WTC11 (cell line): ENCODE results near the gene FAM53B. TPM values are rescaled to one million over a fixed set of nuclear protein-coding genes. Genes with fewer than 3 reads are reported as not detected.

Source experiments
- ATAC-seq: fragments of 200-7000 bp; cut with Tn5 transposase; 2 replicates; pipeline ENCODE4 v1.10.0; 2021; ENCODE audit warnings: mild to moderate bottlenecking, moderate library complexity
- CTCF ChIA-PET: fragments of 300-600 bp; sonication (Branson Sonifier 250); formaldehyde crosslinking; loops from one replicate; lab custom pipeline; 2021; ENCODE audit warnings: antibody characterized with exemption; lab: Charles Lee
- POLR2A ChIA-PET: fragments of 350-600 bp; sonication (Branson Sonifier 250); formaldehyde crosslinking; loops from one replicate; lab custom pipeline; 2021; ENCODE audit warnings: antibody characterized with exemption; lab: Charles Lee
- DNase-seq: peaks from one replicate; pipeline ENCODE4 v3.0.0; 2021; ENCODE audit warnings: low spot score
- H3K27ac Mint-ChIP-seq: 2 replicates; pipeline ENCODE4 v1.8.0; 2021; ENCODE audit warnings: mixed read lengths
- H3K27me3 Mint-ChIP-seq: 2 replicates; pipeline ENCODE4 v1.8.0; 2021; ENCODE audit warnings: low read depth, mild to moderate bottlenecking, moderate library complexity, mixed read lengths
- H3K36me3 Mint-ChIP-seq: 2 replicates; pipeline ENCODE4 v1.8.0; 2021; ENCODE audit warnings: mixed read lengths
- H3K4me1 Mint-ChIP-seq: 2 replicates; pipeline ENCODE4 v1.8.0; 2022; ENCODE audit warnings: mixed read lengths
- H3K4me3 Mint-ChIP-seq: 2 replicates; pipeline ENCODE4 v1.8.0; 2021; ENCODE audit warnings: mild to moderate bottlenecking, moderate library complexity, mixed read lengths
- H3K9me3 Mint-ChIP-seq: 2 replicates; pipeline ENCODE4 v1.8.0; 2021; ENCODE audit warnings: mixed read lengths
- ATF1 ChIP-seq: sonication (generic); formaldehyde crosslinking; IDR thresholded peaks from 2 replicates; pipeline ENCODE4 v1.8.1; 2023; ENCODE audit warnings: mild to moderate bottlenecking, moderate library complexity, missing genetic modification reagents
- CREM ChIP-seq: sonication (generic); formaldehyde crosslinking; IDR thresholded peaks from 2 replicates; pipeline ENCODE4 v1.8.1; 2022; ENCODE audit warnings: mild to moderate bottlenecking, missing genetic modification reagents, moderate library complexity
- ETV6 ChIP-seq: sonication (generic); formaldehyde crosslinking; IDR thresholded peaks from 2 replicates; pipeline ENCODE4 v1.8.1; 2022; ENCODE audit warnings: mild to moderate bottlenecking, missing genetic modification reagents
- IRF2 ChIP-seq: sonication (generic); formaldehyde crosslinking; IDR thresholded peaks from 2 replicates; pipeline ENCODE4 v1.8.0; 2022; ENCODE audit warnings: low read depth, missing genetic modification reagents, borderline replicate concordance
- NFE2L1 ChIP-seq: sonication (generic); formaldehyde crosslinking; IDR thresholded peaks from 2 replicates; pipeline ENCODE4 v1.8.1; 2023; ENCODE audit warnings: missing genetic modification reagents
- PRRX2 ChIP-seq: fragments of 250-450 bp; sonication (Bioruptor Pico); IDR thresholded peaks from 2 replicates; pipeline ENCODE4 v1.8.0; 2021; ENCODE audit warnings: mild to moderate bottlenecking
- TEAD4 ChIP-seq: sonication (generic); formaldehyde crosslinking; IDR thresholded peaks from 2 replicates; pipeline ENCODE4 v1.8.0; 2022; ENCODE audit warnings: mild to moderate bottlenecking, missing genetic modification reagents
- ZNF232 ChIP-seq: sonication (generic); formaldehyde crosslinking; IDR thresholded peaks from 2 replicates; pipeline ENCODE4 v1.8.0; 2022; ENCODE audit warnings: mild to moderate bottlenecking, missing genetic modification reagents
- total RNA-seq: library from RNA; stranded (reverse); gene quantifications from 3 replicates; pipeline ENCODE4 v1.2.3, GENCODE V29; 2021
- TF ChIP-seq, protein P1 (sequence below): sonication (generic); formaldehyde crosslinking; IDR thresholded peaks from 2 replicates; pipeline ENCODE4 v1.8.0; 2023; ENCODE audit warnings: missing genetic modification reagents
- TF ChIP-seq, protein P2 (sequence below): sonication (generic); formaldehyde crosslinking; IDR thresholded peaks from 2 replicates; pipeline ENCODE4 v1.8.0; 2022; ENCODE audit warnings: mild to moderate bottlenecking, missing genetic modification reagents
- TF ChIP-seq, protein P3 (sequence below): sonication (generic); formaldehyde crosslinking; conservative IDR thresholded peaks from 2 replicates; pipeline ENCODE4 v1.8.1; 2023; ENCODE audit warnings: mild to moderate bottlenecking, low read depth, missing genetic modification reagents, moderate library complexity
- TF ChIP-seq, protein P4 (sequence below): sonication (generic); formaldehyde crosslinking; IDR thresholded peaks from 2 replicates; pipeline ENCODE4 v1.8.1; 2022; ENCODE audit warnings: low read depth, missing genetic modification reagents, borderline replicate concordance
- TF ChIP-seq, protein P5 (sequence below): sonication (generic); formaldehyde crosslinking; IDR thresholded peaks from 2 replicates; pipeline ENCODE4 v1.8.0; 2023; ENCODE audit warnings: missing genetic modification reagents, mild to moderate bottlenecking, borderline replicate concordance

Gene FAM53B
- total RNA-seq, 1 experiment from 2014 or later = 21.3 TPM

DNA sequence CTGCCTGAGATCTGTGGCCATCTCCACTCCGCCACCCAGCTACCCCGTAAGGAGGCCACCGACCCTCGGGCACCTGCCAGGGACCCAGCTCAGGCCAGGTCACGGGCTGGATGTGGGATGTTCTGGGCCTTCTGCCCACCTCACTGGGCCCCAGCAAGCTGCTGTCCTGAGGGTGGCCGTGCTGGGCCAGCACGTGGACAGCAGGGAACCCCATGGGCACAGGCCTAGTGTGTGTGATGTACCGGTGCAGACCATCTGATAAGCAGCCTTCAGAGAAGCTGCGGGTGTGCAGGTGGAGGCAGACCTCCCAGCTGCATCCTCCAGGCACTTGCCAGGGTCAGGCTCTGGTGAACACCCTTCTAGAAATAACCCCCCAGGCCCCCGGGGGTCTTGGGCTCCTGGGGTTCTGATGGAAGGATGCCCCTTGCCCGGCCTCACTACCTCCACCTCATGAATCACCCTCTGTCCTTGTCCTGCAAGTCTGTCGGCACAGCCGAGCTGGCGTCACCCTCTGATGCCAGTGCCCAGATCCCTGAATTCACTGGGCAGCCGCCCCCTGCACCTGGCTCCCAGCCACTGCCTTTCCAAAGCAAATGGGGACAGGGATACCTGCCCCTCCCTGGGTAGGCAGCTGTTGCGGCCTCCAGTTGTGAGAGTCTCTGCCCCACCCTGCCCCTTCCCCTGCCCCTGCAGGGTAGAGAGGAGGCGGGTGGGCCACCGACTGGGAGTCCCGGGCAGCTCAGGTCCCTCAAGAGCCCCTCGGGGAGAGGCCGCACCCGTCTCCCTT lies 139.8 kb downstream of the FAM53B start:
- ATAC-seq (no peak), DNase-seq (no peak)
- H3K4me1 Mint-ChIP-seq = no peaks in the 10 kb centered on the region
- H3K27ac Mint-ChIP-seq = no peak overlapping the region
- H3K36me3 Mint-ChIP-seq = no peaks in the 10 kb centered on the region
- no peaks in the 10 kb centered on the region for H3K27me3 Mint-ChIP-seq
- H3K9me3 Mint-ChIP-seq = no peaks in the 10 kb centered on the region
- H3K4me3 Mint-ChIP-seq = no peak overlapping the region
- TF ChIP-seq CREM (CRISPR knock-in tag) (no peak), ZNF232 (CRISPR knock-in tag) (no peak), PRRX2 (CRISPR knock-in tag) (no peak), ETV6 (CRISPR knock-in tag) (no peak), NFE2L1 (no peak), IRF2 (CRISPR knock-in tag) (no peak), ATF1 (CRISPR knock-in tag) (no peak)
- TF ChIP-seq, protein P1, sequence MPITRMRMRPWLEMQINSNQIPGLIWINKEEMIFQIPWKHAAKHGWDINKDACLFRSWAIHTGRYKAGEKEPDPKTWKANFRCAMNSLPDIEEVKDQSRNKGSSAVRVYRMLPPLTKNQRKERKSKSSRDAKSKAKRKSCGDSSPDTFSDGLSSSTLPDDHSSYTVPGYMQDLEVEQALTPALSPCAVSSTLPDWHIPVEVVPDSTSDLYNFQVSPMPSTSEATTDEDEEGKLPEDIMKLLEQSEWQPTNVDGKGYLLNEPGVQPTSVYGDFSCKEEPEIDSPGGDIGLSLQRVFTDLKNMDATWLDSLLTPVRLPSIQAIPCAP (CRISPR knock-in tag) = no peak
- TF ChIP-seq, protein P2, sequence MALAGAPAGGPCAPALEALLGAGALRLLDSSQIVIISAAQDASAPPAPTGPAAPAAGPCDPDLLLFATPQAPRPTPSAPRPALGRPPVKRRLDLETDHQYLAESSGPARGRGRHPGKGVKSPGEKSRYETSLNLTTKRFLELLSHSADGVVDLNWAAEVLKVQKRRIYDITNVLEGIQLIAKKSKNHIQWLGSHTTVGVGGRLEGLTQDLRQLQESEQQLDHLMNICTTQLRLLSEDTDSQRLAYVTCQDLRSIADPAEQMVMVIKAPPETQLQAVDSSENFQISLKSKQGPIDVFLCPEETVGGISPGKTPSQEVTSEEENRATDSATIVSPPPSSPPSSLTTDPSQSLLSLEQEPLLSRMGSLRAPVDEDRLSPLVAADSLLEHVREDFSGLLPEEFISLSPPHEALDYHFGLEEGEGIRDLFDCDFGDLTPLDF (CRISPR knock-in tag) = no peak
- TF ChIP-seq, all 79 proteins: peak for 0
- ChIA-PET POLR2A (interaction anchor here (0.8 kb wide), 1 partner anchor 8 kb away, joined by 3 read pairs; no protein-coding TSS in a partner anchor), CTCF (interaction anchor here (0.6 to 2.1 kb wide), 5 partner anchors 8 to 215 kb away, joined by 3 to 12 read pairs (median 4); no protein-coding TSS in a partner anchor)

DNA sequence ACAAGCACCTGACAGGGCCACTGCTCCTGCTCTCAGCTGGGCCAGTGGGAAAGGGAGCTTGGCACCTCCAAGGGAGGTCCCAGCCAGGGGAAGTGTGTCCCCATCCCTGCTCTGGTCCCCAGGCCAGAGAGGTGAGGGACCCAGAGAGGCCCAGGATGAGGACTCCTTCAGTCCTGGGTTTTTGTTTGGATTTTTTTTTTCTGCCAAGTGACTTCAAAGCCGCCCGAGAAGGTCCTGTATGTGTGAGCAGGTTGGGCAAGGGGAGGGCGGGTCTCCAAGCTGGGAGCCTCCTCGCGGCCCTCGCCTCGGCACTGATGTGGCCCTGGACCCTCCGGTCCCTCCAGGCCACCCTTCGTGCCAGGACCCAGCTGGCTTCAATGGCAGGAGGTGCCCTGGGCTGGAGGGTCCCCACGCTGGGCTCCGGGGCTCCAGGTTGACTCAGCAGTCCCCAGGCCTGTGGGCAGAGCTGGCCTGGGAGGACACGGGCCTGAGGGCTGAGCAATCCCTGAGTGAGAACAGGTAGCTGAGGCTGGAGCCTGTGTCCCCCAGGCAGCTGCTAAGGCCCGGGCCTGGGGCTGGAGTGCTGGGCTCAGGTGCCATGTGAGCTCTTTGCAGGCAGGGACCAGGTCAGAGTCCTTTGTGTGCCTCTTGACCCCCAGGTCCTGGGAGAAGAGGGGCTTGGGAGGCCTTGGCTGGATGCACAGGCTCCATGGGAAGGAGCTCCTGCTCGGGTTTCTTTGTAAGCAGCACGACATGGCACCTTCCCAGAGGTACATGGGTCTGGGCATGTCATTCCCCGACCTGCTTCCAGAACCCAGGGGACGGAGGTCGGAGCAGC lies 140.6 kb downstream of the FAM53B start:
- H3K27ac Mint-ChIP-seq = no peak overlapping the region
- ATAC-seq (no peak), DNase-seq (no peak)
- H3K4me3 Mint-ChIP-seq = no peak overlapping the region
- ChIA-PET POLR2A (interaction anchor here (0.8 kb wide), 1 partner anchor 9 kb away, joined by 3 read pairs; no protein-coding TSS in a partner anchor), CTCF (interaction anchor here (0.6 to 2.1 kb wide), 6 partner anchors 9 to 215 kb away, joined by 3 to 12 read pairs (median 4); no protein-coding TSS in a partner anchor)
- TF ChIP-seq TEAD4 = no peak
- TF ChIP-seq, protein P3, sequence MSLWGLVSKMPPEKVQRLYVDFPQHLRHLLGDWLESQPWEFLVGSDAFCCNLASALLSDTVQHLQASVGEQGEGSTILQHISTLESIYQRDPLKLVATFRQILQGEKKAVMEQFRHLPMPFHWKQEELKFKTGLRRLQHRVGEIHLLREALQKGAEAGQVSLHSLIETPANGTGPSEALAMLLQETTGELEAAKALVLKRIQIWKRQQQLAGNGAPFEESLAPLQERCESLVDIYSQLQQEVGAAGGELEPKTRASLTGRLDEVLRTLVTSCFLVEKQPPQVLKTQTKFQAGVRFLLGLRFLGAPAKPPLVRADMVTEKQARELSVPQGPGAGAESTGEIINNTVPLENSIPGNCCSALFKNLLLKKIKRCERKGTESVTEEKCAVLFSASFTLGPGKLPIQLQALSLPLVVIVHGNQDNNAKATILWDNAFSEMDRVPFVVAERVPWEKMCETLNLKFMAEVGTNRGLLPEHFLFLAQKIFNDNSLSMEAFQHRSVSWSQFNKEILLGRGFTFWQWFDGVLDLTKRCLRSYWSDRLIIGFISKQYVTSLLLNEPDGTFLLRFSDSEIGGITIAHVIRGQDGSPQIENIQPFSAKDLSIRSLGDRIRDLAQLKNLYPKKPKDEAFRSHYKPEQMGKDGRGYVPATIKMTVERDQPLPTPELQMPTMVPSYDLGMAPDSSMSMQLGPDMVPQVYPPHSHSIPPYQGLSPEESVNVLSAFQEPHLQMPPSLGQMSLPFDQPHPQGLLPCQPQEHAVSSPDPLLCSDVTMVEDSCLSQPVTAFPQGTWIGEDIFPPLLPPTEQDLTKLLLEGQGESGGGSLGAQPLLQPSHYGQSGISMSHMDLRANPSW (CRISPR knock-in tag) = no peak
- TF ChIP-seq, protein P4, sequence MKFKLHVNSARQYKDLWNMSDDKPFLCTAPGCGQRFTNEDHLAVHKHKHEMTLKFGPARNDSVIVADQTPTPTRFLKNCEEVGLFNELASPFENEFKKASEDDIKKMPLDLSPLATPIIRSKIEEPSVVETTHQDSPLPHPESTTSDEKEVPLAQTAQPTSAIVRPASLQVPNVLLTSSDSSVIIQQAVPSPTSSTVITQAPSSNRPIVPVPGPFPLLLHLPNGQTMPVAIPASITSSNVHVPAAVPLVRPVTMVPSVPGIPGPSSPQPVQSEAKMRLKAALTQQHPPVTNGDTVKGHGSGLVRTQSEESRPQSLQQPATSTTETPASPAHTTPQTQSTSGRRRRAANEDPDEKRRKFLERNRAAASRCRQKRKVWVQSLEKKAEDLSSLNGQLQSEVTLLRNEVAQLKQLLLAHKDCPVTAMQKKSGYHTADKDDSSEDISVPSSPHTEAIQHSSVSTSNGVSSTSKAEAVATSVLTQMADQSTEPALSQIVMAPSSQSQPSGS = no peak
- TF ChIP-seq, protein P5, sequence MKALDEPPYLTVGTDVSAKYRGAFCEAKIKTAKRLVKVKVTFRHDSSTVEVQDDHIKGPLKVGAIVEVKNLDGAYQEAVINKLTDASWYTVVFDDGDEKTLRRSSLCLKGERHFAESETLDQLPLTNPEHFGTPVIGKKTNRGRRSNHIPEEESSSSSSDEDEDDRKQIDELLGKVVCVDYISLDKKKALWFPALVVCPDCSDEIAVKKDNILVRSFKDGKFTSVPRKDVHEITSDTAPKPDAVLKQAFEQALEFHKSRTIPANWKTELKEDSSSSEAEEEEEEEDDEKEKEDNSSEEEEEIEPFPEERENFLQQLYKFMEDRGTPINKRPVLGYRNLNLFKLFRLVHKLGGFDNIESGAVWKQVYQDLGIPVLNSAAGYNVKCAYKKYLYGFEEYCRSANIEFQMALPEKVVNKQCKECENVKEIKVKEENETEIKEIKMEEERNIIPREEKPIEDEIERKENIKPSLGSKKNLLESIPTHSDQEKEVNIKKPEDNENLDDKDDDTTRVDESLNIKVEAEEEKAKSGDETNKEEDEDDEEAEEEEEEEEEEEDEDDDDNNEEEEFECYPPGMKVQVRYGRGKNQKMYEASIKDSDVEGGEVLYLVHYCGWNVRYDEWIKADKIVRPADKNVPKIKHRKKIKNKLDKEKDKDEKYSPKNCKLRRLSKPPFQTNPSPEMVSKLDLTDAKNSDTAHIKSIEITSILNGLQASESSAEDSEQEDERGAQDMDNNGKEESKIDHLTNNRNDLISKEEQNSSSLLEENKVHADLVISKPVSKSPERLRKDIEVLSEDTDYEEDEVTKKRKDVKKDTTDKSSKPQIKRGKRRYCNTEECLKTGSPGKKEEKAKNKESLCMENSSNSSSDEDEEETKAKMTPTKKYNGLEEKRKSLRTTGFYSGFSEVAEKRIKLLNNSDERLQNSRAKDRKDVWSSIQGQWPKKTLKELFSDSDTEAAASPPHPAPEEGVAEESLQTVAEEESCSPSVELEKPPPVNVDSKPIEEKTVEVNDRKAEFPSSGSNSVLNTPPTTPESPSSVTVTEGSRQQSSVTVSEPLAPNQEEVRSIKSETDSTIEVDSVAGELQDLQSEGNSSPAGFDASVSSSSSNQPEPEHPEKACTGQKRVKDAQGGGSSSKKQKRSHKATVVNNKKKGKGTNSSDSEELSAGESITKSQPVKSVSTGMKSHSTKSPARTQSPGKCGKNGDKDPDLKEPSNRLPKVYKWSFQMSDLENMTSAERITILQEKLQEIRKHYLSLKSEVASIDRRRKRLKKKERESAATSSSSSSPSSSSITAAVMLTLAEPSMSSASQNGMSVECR (CRISPR knock-in tag) = no peak
- H3K27me3 Mint-ChIP-seq = no peaks in the 10 kb centered on the region
- H3K9me3 Mint-ChIP-seq = no peaks in the 10 kb centered on the region
- no peaks in the 10 kb centered on the region for H3K4me1 Mint-ChIP-seq
- H3K36me3 Mint-ChIP-seq = no peaks in the 10 kb centered on the region
